Endothelial cell of umbilical vein (primary cell): ENCODE results near the gene BAZ1A. TPM values are rescaled to one million over a fixed set of nuclear protein-coding genes. Genes with fewer than 3 reads are reported as not detected.

Experiments used
- BruUV-seq: library from RNA; stranded (reverse); fragments of 400-500 nt; replicated peaks from 2 replicates; lab custom pipeline; 2021; lab: Mats Ljungman, UMichigan
- CTCF ChIA-PET: fragments of 300-600, 350-600 bp; sonication (Branson Sonifier 250); formaldehyde crosslinking; loops from one replicate; lab custom pipeline; 2021; ENCODE audit warnings: antibody characterized with exemption, inconsistent platforms; lab: Charles Lee
- POLR2A ChIA-PET: fragments of 300-600, 350-600 bp; sonication (Branson Sonifier 250); formaldehyde crosslinking; loops from one replicate; lab custom pipeline; 2021; ENCODE audit warnings: antibody characterized with exemption, inconsistent platforms; lab: Charles Lee
- DNase-seq: peaks from one replicate; pipeline ENCODE4 v3.0.0-alpha.2; 2011; ENCODE audit warnings: low read depth, low spot score
- FAIRE-seq: peaks from 2 replicates; lab custom pipeline; 2011; peaks lifted over from hg19 to GRCh38; lab: Jason Lieb, UNC
- H2AFZ ChIP-seq: 2 replicates; pipeline ENCODE4 v1.6.0; 2012; ENCODE audit warnings: low read depth, low read length, control low read depth, inconsistent platforms
- H3K27ac ChIP-seq: 2 replicates; pipeline ENCODE4 v1.5.1; 2011; ENCODE audit warnings: low read depth, mild to moderate bottlenecking, control low read depth, low read length, moderate library complexity; ENCODE audit not compliant: insufficient read depth
- H3K27me3 ChIP-seq, 2 experiments: 2 replicates each; pipeline versions ENCODE4 v1.6.0 to v1.6.1; 2011; ENCODE audit warnings: low read length in 2 of 2, mixed read lengths in 1 of 2; ENCODE audit not compliant: control insufficient read depth in 2 of 2, insufficient read depth in 2 of 2
- H3K36me3 ChIP-seq, 2 experiments: 2 replicates in 1 of 2; 3 replicates in 1 of 2; pipeline ENCODE4 v1.5.1; 2011; ENCODE audit warnings: low read length in 2 of 2, mild to moderate bottlenecking in 1 of 2, moderate library complexity in 1 of 2; ENCODE audit not compliant: control insufficient read depth in 2 of 2, insufficient read depth in 2 of 2; ENCODE audit errors: extremely low read depth in 1 of 2
- H3K4me1 ChIP-seq: 3 replicates; pipeline ENCODE4 v1.5.1; 2011; ENCODE audit warnings: mild to moderate bottlenecking, low read length; ENCODE audit not compliant: control insufficient read depth, insufficient read depth; ENCODE audit errors: extremely low read depth
- H3K4me2 ChIP-seq: 2 replicates; pipeline ENCODE4 v1.6.1; 2011; ENCODE audit warnings: low read length, control low read depth, mixed read lengths; ENCODE audit not compliant: insufficient read depth
- H3K4me3 ChIP-seq, 3 experiments: fragments of 200-600 bp in 1 of 3; sonication (generic), shearing (Covaris generic) in 1 of 3; replicated peaks in 1 of 3; 2 replicates each; pipeline ENCODE4 v1.5.1; 2011 to 2016; ENCODE audit warnings: control low read depth in 3 of 3, low read length in 3 of 3, mild to moderate bottlenecking in 2 of 3, inconsistent platforms in 1 of 3, low read depth in 1 of 3, moderate library complexity in 1 of 3; ENCODE audit not compliant: insufficient read depth in 1 of 3
- H3K79me2 ChIP-seq: 2 replicates; pipeline ENCODE4 v1.6.0; 2012; ENCODE audit warnings: low read length, inconsistent platforms; ENCODE audit not compliant: control insufficient read depth, insufficient read depth
- H3K9ac ChIP-seq: replicated peaks from 2 replicates; pipeline ENCODE3; 2011; ENCODE audit warnings: low read length, control low read depth; ENCODE audit not compliant: insufficient read depth; ENCODE audit errors: extremely low read depth
- H3K9me1 ChIP-seq: replicated peaks from 3 replicates; pipeline ENCODE4 v1.6.0; 2011; ENCODE audit warnings: mild to moderate bottlenecking, low read length; ENCODE audit not compliant: control insufficient read depth, insufficient read depth; ENCODE audit errors: extremely low read depth
- H3K9me3 ChIP-seq: replicated peaks from 2 replicates; pipeline ENCODE4 v1.5.1; 2012; ENCODE audit warnings: low read length, inconsistent platforms; ENCODE audit not compliant: control insufficient read depth, insufficient read depth
- H4K20me1 ChIP-seq: replicated peaks from 2 replicates; pipeline ENCODE3; 2011; ENCODE audit warnings: mild to moderate bottlenecking, low read length; ENCODE audit not compliant: control insufficient read depth, insufficient read depth; ENCODE audit errors: extremely low read depth
- CTCF ChIP-seq, 2 donors: IDR thresholded peaks; 1 replicate in 1 of 2; 2 replicates in 1 of 2; pipeline ENCODE4 v1.5.1; 2011; ENCODE audit warnings: low read length in 2 of 2, mild to moderate bottlenecking in 2 of 2, moderate library complexity in 2 of 2, control low read depth in 1 of 2, inconsistent platforms in 1 of 2, low read depth in 1 of 2; ENCODE audit not compliant: insufficient read depth in 1 of 2; ENCODE audit errors: extremely low read depth in 1 of 2
- EZH2 ChIP-seq: IDR thresholded peaks from 2 replicates; pipeline ENCODE4 v1.6.1; 2012; ENCODE audit warnings: borderline replicate concordance, low read depth, mild to moderate bottlenecking, moderate library complexity, low read length, inconsistent platforms; ENCODE audit not compliant: severe bottlenecking
- FOS ChIP-seq: IDR thresholded peaks from 2 replicates; pipeline ENCODE4 v1.6.1; 2011; ENCODE audit warnings: mild to moderate bottlenecking, low read length, moderate library complexity, borderline replicate concordance; ENCODE audit not compliant: insufficient read depth
- GATA2 ChIP-seq: IDR thresholded peaks from 2 replicates; pipeline ENCODE4 v1.7.0; 2011; ENCODE audit warnings: low read depth, mild to moderate bottlenecking, moderate library complexity, mixed read lengths, low read length; ENCODE audit not compliant: insufficient read length, insufficient read depth
- JUN ChIP-seq: IDR thresholded peaks from 2 replicates; pipeline ENCODE4 v1.6.1; 2011; ENCODE audit warnings: borderline replicate concordance, low read depth; ENCODE audit not compliant: insufficient read length, insufficient read depth
- MYC ChIP-seq: IDR thresholded peaks from one replicate; pipeline ENCODE4 v1.6.1; 2011; ENCODE audit warnings: mild to moderate bottlenecking, low read depth, low read length
- POLR2A ChIP-seq: IDR thresholded peaks from 2 replicates; pipeline ENCODE4 v1.6.1; 2012; ENCODE audit warnings: low read depth, mild to moderate bottlenecking, control low read depth, low read length
- POLR2AphosphoS5 ChIP-seq: IDR thresholded peaks from 2 replicates; pipeline ENCODE4 v1.6.1; 2012; ENCODE audit warnings: low read depth, mild to moderate bottlenecking, control low read depth, low read length, moderate library complexity; ENCODE audit not compliant: insufficient read depth
- dilution Hi-C: fragments of 300-500 bp; cut with MboI; formaldehyde crosslinking; loops from one replicate; pipeline ENCODE4 v1.15.0; 2019; ENCODE audit warnings: low sequenced_read_pairs; ENCODE audit not compliant: extremely low pct_ligation_motif_present
- intact Hi-C: fragments of 100-400 bp; cut with micrococcal nuclease; formaldehyde crosslinking; loops from one replicate; pipeline ENCODE4 v1.10.0; 2022
- polyA plus RNA-seq, 4 experiments: library from polyadenylated mRNA; depleted of rRNA in 3 of 4; stranded (reverse) in 3 of 4; unstranded in 1 of 4; fragments of >200 nt; gene quantifications; 2 replicates each; pipeline versions ENCODE4 v1.2.1 to v1.2.3, GENCODE V29; 2011 to 2012; ENCODE audit warnings: missing spikeins in 1 of 4
- total RNA-seq: library from RNA; stranded (reverse); gene quantifications from 2 replicates; pipeline ENCODE4 v1.2.3, GENCODE V29; 2021
- TF ChIP-seq, protein P1 (sequence below): IDR thresholded peaks from 2 replicates; pipeline ENCODE4 v1.6.1; 2011; ENCODE audit not compliant: insufficient read depth, insufficient read length

BAZ1A gene
- total and polyA plus RNA-seq, 2 donors (not counting 3 experiments of a cell fraction or from before 2014, with no cell fraction given) = 15.2 to 52.1 TPM

DNA sequence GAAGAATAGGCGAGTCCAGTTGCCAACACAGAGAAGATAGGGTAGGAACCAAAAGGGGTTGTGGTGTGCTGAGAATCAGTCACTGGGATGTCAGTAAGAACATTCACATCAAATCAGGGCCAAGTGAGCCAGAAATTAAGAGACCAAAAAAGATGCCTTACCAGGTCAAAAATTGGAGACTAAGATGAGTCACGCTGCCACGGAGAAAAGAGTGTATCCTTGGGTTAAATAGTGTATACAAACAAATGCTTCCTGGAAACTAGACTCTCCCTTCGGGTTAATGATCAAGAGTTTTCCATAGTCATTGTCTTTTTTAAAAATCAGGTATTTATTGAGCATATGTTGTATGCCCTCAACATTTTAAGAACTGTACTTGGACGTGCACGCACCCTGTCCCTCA is 45.2 kb upstream of the BAZ1A start:
- dilution Hi-C loops (no loop called here), intact Hi-C loops (no loop called here)
- Histone ChIP-seq H3K36me3 (no peaks in the 10 kb centered on the region), H3K9me3 (no peaks in the 10 kb centered on the region), H3K9ac (no peak overlapping the region), H3K27ac (no peak overlapping the region), H3K4me1 (no peaks in the 10 kb centered on the region), H3K4me2 (no peak overlapping the region), H4K20me1 (no peaks in the 10 kb centered on the region), H3K27me3 (no peaks in the 10 kb centered on the region), H2AFZ (no peak overlapping the region), H3K4me3 (no peak overlapping the region), H3K9me1 (no peaks in the 10 kb centered on the region), H3K79me2 (no peaks in the 10 kb centered on the region)
- CTCF ChIA-PET = no interaction called here
- POLR2A ChIA-PET = no interaction called here
- TF ChIP-seq MYC (no peak), FOS (no peak), GATA2 (no peak), JUN (no peak), EZH2 (no peak), POLR2AphosphoS5 (no peak), POLR2A (no peak), CTCF (IDR thresholded peaks at IDR 0.05; ENCODE audit: extremely low read depth in 1 of 2, insufficient read depth in 1 of 2, low read depth in 1 of 2, low read length in 2 of 2) (no peak)
- TF ChIP-seq, protein P1, sequence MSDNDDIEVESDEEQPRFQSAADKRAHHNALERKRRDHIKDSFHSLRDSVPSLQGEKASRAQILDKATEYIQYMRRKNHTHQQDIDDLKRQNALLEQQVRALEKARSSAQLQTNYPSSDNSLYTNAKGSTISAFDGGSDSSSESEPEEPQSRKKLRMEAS = no peak
- BruUV-seq = no TSS peak
- FAIRE-seq (no peak), DNase-seq (no peak)
